ENCODE results near the gene ADCYAP1R1. TPM values are rescaled to one million over a fixed set of nuclear protein-coding genes. Genes with fewer than 3 reads are reported as not detected.
A peak's percentile ranks its signal among the peaks of the same experiment; 100 is the strongest.

The ADCYAP1R1 gene
- total RNA-seq, 1 donor from 2014 or later, result not detected

DNA sequence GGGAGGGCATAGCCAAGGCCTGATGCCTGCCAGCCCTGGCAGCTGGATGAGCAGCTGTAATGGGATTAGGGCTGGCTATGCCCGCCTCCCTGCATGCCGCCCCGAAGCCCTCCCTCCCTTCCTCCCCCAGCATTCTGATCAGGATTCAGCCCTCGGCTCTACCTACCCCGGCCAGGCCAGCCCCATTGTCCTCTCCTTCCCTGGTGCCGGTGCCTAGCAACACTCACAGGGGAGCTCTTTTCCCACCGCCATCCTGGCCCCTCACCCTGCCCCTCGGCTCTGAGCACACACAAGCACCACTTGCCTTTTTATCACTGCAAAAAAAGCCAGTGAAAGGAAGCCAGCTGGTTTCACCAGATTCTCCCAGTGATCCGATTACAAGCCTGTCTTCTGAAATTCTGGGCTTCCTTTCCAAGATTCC lies 9.0 kb upstream of the ADCYAP1R1 start:
- no peak for DNase-seq (ENCODE audit: low read depth in 2 of 2)

DNA sequence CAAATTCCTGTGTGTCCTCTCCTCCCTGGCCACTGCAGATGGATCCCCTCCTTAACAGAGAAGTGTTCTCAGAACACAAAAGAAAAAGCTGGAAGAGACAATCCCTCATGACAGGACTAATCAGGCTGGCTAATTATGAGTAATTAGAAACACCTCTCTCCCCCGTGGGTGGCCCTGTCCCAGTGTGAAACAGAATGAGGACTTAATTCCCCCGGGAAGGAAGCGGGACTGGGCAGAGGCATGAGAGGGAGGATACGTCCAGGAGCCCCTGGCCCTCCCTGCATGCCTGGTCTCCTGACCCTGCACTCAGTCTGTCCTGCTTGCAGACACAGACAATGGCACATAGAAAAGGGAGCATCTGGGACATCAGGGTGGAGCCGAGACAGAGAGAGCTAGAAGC lies 7.6 kb upstream of the ADCYAP1R1 start:
- DNase-seq (ENCODE audit: low read depth in 2 of 2), result no peak

DNA sequence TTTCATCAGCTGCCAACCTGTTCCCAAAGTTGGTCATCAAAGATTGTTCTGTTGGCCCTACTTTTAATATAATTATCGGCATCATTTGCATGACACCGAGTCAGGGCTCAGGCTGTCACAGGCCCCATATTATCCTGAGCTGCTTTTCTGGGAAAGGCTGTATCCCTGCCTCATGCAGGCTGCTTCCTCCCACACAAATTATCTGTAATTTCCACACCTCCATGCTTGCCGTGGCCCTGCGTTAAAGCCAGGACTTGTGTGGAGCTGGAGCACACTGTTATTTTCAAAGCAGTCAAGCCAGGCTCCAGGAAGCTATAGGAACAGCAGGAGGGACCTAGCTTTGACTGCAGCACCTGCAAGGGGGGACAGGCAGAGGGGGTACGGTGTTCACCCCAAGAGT lies 5.4 kb upstream of the ADCYAP1R1 start:
- no peak for DNase-seq (ENCODE audit: low read depth in 2 of 2)

DNA sequence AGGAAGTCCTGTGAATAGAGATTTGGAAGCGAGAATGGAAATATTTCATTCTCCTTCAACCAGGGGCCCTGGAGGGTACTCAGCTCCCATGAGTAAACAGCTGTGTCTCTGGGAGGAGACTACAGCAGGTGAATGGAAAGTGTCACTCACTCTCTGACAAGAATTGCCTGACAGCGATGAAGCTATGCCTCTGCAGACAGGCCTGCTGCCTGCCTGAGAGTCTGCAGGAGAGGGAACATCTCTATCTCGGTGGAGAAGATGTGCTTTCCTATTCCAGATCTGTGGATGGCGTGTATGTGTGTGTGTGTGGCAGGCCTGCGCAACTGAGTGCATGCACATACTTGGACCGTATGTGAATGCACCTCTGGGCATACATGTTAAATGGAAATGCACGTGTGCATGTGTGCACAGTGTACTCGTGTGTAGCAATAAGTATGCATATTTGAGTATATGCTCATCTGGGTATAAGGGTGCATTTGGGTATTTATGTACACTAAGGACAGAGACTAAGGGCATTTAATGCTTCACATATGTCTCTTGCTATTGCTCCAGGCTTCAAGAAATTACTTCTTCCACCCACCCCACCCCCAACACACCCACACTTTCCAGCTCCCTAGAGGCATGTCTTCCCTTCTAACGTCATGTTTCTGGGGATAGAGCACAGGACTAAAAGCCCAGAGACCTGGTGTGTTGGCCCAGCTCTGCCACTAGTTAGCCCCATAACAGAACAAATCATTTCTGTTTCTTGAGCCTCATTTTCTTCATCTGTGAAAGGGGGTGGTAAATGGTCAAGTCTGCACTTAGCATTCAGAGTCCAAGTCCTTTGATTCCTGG lies 4.6 kb upstream of the ADCYAP1R1 start:
- DNase-seq (ENCODE audit: low read depth in 2 of 2), result no peak

DNA sequence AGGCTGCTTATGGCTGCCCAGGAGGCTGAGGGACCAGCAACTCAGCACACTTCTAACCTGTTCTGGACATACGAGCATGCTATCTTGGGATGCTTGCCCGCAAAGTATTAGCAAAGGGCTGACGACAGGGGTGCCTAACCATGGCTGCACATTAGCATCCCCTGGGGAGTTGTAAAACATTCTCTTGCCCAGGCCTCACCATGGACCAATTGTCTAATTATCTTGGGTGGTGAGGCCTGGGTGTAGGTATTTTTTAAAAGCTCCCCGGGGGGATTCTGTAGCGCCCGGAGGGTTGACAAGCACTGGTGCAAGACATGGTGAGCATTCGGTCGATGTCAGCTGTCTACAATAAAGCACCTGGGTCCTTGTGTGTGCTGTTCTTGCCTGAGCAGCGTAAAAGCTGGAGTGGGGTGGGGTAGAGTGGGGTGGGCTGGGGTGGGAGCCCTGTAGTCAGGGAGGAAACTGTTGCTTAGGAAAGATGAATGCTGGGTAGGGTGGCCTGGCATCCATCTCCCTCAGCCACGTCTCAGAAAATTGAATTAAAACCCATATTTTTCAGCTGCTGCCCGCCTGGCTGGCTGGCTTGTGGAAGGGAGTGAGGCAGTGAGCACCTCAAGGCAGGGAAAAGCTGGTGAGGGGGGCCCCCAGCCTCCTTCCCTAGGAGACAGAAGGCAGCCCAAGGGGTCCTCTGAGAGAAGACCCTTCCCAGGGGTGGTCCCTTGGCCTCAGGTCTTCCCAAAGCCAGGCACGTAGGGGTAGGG lies 2.9 kb upstream of the ADCYAP1R1 start:
- no peak for DNase-seq (ENCODE audit: low read depth in 2 of 2)

DNA sequence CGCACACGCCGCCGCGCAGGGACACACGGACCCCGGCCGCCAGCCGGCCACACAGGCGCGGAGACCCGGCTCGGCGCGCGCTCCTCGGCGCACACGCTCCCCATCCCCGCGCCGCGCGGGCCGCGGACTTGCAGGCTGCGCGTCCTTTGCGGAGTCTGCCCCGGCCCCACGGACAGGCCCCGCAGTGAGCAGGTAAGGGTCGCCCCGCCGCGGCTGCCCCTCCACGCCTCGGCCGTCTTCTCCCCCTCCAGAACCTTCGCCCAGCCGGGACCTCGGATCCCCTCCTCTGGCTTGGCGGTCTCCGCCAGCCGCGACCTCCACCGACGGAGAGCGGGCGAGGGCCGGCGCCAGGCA lies 356 bp downstream of the ADCYAP1R1 start:
- DNase-seq (ENCODE audit: low read depth in 2 of 2), result no peak

DNA sequence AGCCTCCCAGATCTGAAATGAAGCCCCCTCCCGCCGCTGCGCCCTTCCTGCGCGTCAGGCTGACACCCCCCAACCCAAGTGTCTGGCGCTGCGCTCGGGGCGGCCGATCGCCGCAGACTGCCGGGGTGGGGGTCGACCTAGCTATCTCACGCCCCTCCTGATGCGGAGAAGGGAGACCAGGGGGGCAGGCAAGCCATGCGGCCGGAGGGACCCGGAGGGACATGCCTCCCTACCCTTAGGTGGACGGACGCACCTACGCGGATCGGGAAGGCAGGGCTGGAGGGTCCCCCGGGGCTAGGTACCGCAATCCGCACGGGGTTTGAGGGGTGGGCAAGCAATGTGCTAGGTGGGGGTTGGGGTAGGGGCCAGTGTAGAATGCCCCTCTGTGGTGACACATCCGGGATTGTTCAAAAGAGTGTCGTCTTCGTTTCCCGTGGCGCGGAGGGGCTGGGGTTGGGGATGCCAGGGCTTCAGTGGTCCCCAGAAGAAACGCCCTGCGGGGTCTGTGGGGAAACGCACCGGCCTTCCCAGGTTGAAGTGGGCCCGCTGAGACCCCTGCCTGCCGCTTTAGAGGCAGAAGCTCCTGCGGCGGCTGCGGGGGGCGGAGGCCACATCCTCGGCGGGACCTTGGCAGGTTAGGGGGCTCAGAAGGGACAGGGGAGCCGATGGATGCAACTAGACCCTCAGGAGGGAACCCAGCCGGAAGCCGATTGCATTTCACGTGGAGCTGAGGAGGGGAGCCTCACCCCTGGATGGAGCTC lies 913 bp downstream of the ADCYAP1R1 start:
- no peak for DNase-seq (ENCODE audit: low read depth in 2 of 2)

DNA sequence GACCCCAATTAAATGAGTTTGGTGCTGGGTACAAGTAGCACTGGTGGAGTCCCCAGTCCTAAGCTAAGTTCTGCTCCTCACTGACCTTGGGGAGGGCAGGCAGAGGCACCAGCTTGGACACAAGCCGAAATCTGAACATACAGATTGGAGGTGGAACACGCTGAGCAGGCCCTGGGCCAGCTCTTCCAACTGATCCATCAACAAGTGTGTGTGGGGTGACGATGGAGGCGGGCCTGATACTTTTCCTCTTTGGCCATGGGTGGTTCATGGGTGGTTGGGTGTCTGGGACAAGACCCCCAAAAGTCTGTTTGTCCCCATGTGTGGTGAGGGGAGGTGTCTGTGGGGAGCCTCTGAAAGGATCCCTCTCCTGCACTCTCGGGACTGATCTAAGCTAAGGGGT lies 1.9 kb downstream of the ADCYAP1R1 start:
- no peak for DNase-seq (ENCODE audit: low read depth in 2 of 2)

DNA sequence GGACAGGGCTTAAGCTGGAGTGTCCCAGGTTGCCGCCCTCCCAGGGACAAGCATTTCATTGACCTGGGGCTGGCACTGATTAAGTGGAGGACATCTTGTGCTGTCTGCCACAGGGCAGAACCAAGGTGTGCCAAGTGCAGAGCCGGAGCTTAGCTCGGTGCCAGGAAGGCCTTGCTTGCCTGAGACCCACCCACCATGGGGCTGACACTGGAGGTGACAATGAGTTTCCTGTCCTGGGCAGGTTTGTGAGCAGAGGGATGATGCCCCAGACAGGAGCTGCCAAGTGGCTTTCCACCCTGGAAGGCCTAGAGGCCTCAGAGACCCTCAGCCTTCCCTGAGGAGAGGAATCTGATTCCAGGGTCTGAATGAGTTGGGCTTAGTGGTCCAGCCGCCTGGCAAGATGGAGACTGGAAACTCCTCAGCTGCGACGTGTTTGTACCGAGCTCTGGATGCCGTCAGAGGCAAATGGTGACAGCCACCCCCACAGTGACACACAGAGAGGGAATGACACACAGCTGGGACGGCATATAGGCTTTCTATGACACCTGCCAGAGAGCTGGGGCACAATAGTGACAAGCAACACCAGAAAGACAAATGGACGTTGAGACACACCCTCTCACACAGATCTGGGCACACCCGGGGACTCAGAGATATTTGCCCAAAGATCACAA lies 2.6 kb downstream of the ADCYAP1R1 start:
- DNase-seq (ENCODE audit: low read depth in 2 of 2), result no peak

DNA sequence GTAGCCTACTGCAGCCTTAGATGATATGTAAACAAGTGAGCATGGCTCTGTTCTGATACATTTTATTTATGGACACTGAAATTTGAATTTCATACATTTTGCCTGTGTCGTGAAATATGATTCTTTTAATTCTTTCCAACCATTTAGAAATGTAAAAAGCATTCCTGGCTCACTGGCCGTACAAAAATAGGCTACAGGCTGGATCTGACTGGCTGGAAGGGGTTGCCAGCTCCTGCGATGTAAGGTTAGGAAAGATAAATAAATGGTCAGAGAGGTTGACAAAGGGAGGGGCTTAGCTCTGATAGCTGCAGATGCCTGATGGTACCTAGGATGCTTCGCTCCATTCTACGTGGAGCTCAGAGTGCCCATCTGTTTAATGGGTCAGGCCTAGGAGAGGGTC lies 3.4 kb downstream of the ADCYAP1R1 start:
- DNase-seq (ENCODE audit: low read depth in 2 of 2), result no peak

DNA sequence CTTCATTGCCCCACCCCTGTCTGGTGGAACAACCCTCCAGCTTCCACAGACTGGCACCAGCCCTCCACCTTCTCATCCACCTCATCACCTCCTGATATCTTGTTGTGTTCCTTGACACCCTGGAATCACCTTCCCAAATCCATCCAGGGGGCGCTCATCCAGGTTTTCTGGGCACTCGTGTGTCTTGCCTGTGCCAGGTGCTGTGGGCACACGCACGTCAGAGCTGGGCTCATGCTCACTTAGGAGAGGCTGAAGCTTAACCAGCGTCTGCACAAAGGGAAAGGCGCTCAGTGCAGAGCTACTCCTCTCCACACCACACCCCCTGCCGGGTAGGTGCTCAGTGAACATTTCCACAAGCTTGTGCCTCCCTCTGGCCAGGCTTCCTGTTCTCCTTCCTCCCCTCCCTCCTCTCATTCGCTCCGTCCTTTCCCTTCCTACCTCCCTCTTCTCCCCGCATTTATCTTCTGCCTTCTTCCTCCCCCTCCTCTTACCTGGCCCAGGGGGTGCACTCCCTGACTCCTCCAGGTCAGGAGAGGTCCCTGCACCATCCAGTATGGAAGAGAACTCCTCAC lies 4.8 kb downstream of the ADCYAP1R1 start:
- no peak for DNase-seq (ENCODE audit: low read depth in 2 of 2)

DNA sequence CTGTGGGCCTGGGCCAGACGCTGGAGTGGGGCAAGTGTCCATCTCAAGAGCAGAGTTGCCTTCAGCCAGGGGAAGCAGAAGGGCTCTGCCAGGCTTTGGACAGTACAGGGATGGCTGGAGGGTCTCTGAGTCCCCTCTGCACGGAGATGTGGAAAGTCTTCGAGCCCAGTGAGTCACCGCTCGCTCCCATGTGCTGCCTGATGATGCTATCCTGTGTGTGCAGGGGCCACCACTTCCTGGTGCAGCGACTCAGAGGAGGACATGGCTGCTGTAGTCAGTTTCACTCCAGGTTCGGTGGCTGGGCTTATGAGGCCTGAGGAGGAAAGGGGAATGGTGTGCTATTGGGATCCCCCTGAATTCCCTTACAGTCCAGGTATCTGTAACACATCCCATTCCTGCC lies 6.0 kb downstream of the ADCYAP1R1 start:
- peak in 1 of 2 donors; percentile 23 for DNase-seq (ENCODE audit: low read depth in 2 of 2)

DNA sequence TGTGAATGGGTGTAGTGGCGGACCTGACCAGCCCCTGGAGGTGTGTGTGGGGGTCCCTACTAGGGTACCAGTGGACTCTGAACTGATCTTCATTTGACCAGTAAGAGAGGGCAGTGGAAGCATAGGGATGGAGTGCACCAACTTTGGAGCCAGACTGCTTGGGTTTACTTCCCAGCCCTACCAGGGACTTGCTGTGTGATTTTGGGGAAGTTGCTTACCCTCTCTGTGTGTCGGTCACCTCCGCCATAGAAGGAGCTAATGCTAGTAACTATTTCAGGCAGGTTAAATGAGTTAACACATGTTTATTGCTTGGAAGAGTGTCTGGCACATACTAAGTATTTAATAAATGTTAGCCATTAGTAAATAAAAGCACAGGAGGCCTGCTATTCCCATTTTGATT lies 6.6 kb downstream of the ADCYAP1R1 start:
- no peak for DNase-seq (ENCODE audit: low read depth in 2 of 2)

DNA sequence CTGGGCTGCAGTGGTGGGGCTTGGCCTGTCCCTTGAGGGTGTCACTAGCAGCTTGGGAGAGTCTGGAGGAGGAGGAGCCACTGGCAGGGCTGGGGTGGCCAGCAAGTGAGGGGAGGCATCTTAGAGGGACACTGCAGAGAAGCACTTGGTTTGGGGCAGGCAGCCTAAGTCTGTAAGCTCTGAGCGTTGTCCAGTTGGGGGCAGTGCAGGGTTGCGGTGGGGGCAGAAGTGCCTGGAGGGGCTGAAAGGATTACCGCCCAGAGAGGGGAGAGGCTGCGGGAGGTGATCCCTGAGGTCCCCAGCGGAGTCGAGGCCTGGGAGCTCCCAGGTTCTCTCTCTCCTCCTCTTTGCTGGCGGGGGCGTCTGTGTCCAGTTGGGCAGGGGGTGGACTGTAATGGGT lies 7.4 kb downstream of the ADCYAP1R1 start:
- peak; percentile 16 to 35 for DNase-seq (ENCODE audit: low read depth in 2 of 2)

DNA sequence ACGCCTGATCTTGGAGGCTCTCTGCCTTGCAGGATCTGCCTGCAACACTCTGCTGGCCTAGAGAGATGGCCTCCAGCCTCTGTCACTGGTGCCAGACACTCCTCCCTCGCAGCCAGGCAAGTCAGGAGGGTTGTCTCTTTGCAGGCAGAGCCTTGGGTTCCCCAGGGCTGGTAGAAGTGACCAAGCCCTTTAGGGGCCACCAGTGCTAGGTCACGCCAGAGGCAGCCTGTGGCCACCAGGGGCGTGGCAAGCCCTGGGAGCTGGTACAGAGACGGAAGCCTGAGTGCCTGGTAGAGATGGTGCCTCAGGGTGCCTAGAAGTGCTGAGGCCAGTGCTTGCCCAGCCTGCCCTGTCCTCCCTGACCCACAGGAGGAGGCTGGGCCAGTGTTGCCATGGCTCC lies 9.1 kb downstream of the ADCYAP1R1 start:
- DNase-seq (ENCODE audit: low read depth in 2 of 2), result no peak

DNA sequence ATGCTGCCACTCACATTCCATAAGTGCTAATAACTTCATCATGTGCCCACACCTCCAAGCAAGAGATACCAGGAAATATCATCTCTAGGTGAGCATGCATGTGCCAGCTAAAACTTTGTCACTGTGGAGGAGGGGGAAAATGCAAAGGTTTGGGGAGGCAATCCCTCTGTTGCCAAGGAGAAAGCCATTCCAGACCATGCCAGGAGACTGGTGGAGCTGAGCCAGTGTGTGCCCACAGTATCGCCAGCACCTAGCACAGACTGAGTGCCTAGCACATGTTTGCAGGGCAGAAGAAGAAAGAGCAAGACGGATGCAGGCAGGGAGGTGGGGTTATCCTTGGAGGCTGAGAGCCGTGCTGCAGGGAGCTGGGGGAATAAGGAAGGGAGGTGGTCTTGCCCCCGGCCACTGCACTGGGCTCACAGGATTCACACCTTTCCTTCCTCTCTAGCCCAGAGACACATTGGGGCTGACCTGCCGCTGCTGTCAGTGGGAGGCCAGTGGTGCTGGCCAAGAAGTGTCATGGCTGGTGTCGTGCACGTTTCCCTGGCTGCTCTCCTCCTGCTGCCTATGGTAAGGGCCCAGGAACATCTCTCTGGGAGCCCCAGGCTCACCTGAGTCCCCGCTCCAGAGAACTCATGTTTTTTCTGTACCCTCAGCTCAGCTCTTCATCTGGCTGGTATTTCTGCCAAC lies 10.8 kb downstream of the ADCYAP1R1 start:
- DNase-seq (ENCODE audit: low read depth in 2 of 2), result no peak

DNA sequence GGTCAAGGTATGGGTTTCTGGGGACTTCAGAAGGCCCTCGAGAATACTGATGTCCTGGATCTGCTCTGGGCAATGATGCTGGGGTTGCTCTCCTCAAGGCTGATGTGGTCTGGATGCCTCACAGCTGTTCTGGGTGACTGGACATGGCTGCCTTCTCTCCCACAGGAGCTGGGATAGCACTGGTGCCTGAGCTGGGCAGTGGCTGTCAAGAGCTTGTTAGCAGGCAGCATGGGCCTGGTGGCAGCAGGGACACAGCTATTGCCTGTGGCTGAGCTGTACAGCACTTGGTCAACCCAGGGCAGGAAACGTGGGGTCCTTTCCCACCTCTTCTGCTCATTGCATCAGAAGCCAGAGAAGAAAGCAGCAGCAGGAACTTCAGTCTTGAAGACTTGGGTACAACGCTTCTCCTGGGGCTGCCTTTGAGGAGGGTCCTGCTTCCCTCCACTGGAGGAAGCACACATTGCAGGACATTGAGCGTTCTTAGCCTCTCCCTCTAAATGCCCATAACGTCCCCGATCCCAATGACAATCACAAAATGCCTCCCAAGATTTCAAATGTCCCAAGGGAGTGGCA lies 13.0 kb downstream of the ADCYAP1R1 start:
- DNase-seq (ENCODE audit: low read depth in 2 of 2), result no peak

DNA sequence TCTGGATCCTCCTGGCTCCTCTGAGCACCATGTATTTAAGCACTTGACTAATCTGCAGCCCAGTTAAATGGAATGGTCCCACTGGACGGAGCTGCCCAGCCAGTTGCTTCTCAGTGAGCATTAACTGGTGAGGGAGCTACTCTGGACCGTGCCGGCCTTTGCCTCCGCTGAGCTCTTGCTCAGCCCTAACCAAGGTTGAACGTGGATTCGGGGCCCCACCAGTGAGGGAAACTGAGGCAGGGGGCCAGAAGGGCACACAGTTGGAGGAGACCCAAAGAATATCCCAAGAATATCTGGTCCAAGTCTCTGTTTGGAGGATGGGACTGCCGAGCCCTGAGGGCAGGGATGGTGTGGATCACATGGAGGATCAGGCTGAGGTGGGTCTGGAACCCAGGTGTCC lies 13.7 kb downstream of the ADCYAP1R1 start:
- no peak for DNase-seq (ENCODE audit: low read depth in 2 of 2)

DNA sequence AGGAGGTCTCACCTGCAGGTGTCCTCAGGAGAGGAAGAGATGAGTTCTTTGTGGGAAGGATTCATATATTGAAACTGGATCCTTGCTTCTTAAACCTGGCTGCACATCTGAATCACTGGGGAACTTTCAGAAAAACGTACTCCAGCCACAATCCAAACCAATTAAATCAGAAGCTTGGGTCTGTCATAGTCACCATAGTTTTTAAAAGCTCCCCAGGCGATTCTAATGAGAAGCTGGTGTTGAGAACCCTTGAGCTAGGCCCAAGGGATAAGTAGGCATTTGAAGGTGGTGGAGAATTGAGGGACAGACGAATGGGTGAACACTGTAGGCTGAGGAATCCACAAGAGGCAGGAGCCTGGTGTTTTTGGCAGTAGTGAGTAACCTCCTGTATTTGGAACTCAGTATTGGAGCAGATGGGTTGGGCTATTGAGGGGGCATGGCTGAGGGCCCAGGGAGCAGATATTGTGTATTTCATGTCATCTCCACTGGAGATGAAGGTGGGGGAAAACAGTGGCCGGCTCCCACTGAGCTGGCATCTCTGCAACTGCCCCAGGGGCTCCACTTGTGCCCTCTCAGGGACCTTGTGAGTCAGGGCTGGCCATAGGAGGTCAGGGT lies 14.5 kb downstream of the ADCYAP1R1 start:
- no peak for DNase-seq (ENCODE audit: low read depth in 2 of 2)

DNA sequence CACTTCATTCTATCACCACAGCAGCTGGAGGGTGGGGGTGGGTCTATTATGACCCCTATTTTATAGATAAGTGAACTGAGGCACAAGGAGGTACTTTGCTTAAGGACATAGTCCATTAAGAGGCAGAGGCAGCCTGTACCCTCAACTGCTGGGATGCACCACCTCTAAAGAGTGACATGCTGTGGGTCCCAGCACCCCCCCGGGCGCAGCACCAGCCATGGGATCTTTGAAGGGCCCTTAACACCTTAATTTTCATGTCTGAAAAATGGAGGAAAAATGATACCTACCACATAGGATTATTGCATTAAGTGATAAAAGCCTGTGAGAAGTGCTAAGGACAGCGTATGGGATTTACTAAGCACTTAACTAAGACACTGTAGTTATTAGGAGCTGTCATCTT lies 15.4 kb downstream of the ADCYAP1R1 start:
- DNase-seq (ENCODE audit: low read depth in 2 of 2), result no peak

Data from lung microvascular endothelial cell (primary cell).